Calu3 (cell line): Measurements from ENCODE around the gene GMFB. TPM values are rescaled to one million over a fixed set of nuclear protein-coding genes. Genes with fewer than 3 reads are reported as not detected.

Experiments
- BruUV-seq: library from RNA; stranded (reverse); fragments of 400-500 nt; replicated peaks from 2 replicates; lab custom pipeline; 2021; lab: Mats Ljungman, UMichigan
- CTCF ChIA-PET: fragments of 300-600 bp; sonication (Branson Sonifier 250); formaldehyde crosslinking; loops from one replicate; lab custom pipeline; 2022; ENCODE audit warnings: antibody characterized with exemption; lab: Charles Lee
- DNase-seq: peaks from one replicate; pipeline ENCODE4 v3.0.0; 2022
- H3K27ac Mint-ChIP-seq: one replicate; pipeline ENCODE4 v1.8.0; 2022; ENCODE audit warnings: mixed read lengths; ENCODE audit not compliant: unreplicated experiment
- H3K27me3 Mint-ChIP-seq: one replicate; pipeline ENCODE4 v1.8.0; 2022; ENCODE audit warnings: mixed read lengths; ENCODE audit not compliant: unreplicated experiment
- H3K36me3 Mint-ChIP-seq: one replicate; pipeline ENCODE4 v1.8.0; 2022; ENCODE audit warnings: mild to moderate bottlenecking, moderate library complexity, mixed read lengths; ENCODE audit not compliant: insufficient read depth, unreplicated experiment
- H3K4me1 Mint-ChIP-seq: one replicate; pipeline ENCODE4 v1.8.0; 2022; ENCODE audit warnings: mild to moderate bottlenecking, low read depth, mixed read lengths; ENCODE audit not compliant: unreplicated experiment
- H3K4me3 Mint-ChIP-seq: one replicate; pipeline ENCODE4 v1.8.0; 2022; ENCODE audit warnings: mild to moderate bottlenecking, low read depth, moderate library complexity, mixed read lengths; ENCODE audit not compliant: unreplicated experiment
- H3K9me3 Mint-ChIP-seq: one replicate; pipeline ENCODE4 v1.8.0; 2022; ENCODE audit warnings: low read depth, mixed read lengths; ENCODE audit not compliant: unreplicated experiment
- CTCF ChIP-seq: fragments of 200-600 bp; IDR thresholded peaks from one replicate; pipeline ENCODE4 v1.8.0; 2022; ENCODE audit warnings: antibody characterized with exemption; ENCODE audit not compliant: unreplicated experiment
- intact Hi-C: fragments of 100-400 bp; cut with micrococcal nuclease; formaldehyde crosslinking; loops from one replicate; pipeline ENCODE4 v1.10.0; 2022; ENCODE audit not compliant: unreplicated experiment
- total RNA-seq: library from RNA; stranded (reverse); gene quantifications from 2 replicates; pipeline ENCODE4 v1.2.3, GENCODE V29; 2022

The GMFB gene
- total RNA-seq, 1 experiment from 2014 or later, result 39.2 TPM

- Mint-ChIP-seq H3K27me3 (no peaks in the 10 kb centered on the region), H3K36me3 (peaks cover 22% of the 10 kb centered on the region), H3K9me3 (no peaks in the 10 kb centered on the region), H3K27ac (peak overlapping the region; percentile 97), H3K4me3 (peak overlapping the region; percentile 79), H3K4me1 (peaks cover 23% of the 10 kb centered on the region)
- CTCF ChIA-PET, result interaction anchor here (2.4 kb wide), 1 partner anchor 20 kb away, joined by 9 read pairs; the partner anchor contains the start of gene CGRRF1
- intact Hi-C loops, result loop anchor here (5.0 kb wide), 1 partner anchor 123 kb away; no protein-coding TSS in a partner anchor
- TF ChIP-seq CTCF, result no peak
- BruUV-seq, result no TSS peak
- no peak for DNase-seq
Observed at GRCh38 chr14:54489731-54490444, 1.1 kb upstream of the GMFB start.

GRCh38 chr14:54489318-54489683 lies 521 bp upstream of the GMFB start:
- Mint-ChIP-seq H3K9me3 (no peaks in the 10 kb centered on the region), H3K27ac (peak overlapping the region; percentile 97), H3K27me3 (no peaks in the 10 kb centered on the region), H3K4me1 (peaks cover 27% of the 10 kb centered on the region), H3K4me3 (peak overlapping the region; percentile 79), H3K36me3 (peaks cover 22% of the 10 kb centered on the region)
- CTCF ChIA-PET, result interaction anchor here (0.7 to 2.4 kb wide), 3 partner anchors 20 to 314 kb away, joined by 3 to 9 read pairs (median 3); partner anchors contain the start of gene CGRRF1
- no peak for DNase-seq
- intact Hi-C loops, result loop anchor here (5.0 kb wide), 1 partner anchor 122 kb away; no protein-coding TSS in a partner anchor
- no peak for TF ChIP-seq CTCF
- no TSS peak for BruUV-seq

- Mint-ChIP-seq H3K4me1 (peaks cover 37% of the 10 kb centered on the region), H3K9me3 (no peaks in the 10 kb centered on the region), H3K4me3 (peak overlapping the region; percentile 79), H3K27ac (peak overlapping the region; percentile 97), H3K36me3 (peaks cover 22% of the 10 kb centered on the region), H3K27me3 (no peaks in the 10 kb centered on the region)
- intact Hi-C loops, result loop anchor here (5.0 kb wide), 1 partner anchor 121 kb away; no protein-coding TSS in a partner anchor
- TSS peak; percentile 97 for BruUV-seq
- TF ChIP-seq CTCF, result no peak
- CTCF ChIA-PET, result interaction anchor here (0.6 to 2.4 kb wide), 2 partner anchors 21 to 1614 kb away, joined by 3 to 9 read pairs; partner anchors contain the start of gene CGRRF1
- no peak for DNase-seq
Observed at GRCh38 chr14:54488318-54488645, 498 bp downstream of the GMFB start.

GRCh38 chr14:54487771-54488170 lies 1.0 kb downstream of the GMFB start:
- H3K27ac Mint-ChIP-seq, result peak overlapping the region; percentile 97
- intact Hi-C loops, result loop anchor here (5.0 kb wide), 1 partner anchor 120 kb away; no protein-coding TSS in a partner anchor
- H3K27me3 Mint-ChIP-seq, result no peaks in the 10 kb centered on the region
- no TSS peak for BruUV-seq
- H3K4me1 Mint-ChIP-seq, result peaks cover 42% of the 10 kb centered on the region
- peaks cover 22% of the 10 kb centered on the region for H3K36me3 Mint-ChIP-seq
- H3K4me3 Mint-ChIP-seq, result peak overlapping the region; percentile 79
- no peaks in the 10 kb centered on the region for H3K9me3 Mint-ChIP-seq
- no peak for DNase-seq
- no peak for TF ChIP-seq CTCF
- CTCF ChIA-PET, result interaction anchor here (0.6 to 2.4 kb wide), 3 partner anchors 22 to 1614 kb away, joined by 3 to 9 read pairs (median 7); partner anchors contain the start of gene CGRRF1
